Breast epithelium (tissue), 4 donors: ENCODE data around the gene IQCH. TPM values are rescaled to one million over a fixed set of nuclear protein-coding genes. Genes with fewer than 3 reads are reported as not detected.
A peak's percentile ranks its signal among the peaks of the same experiment; 100 is the strongest.
"Not testable (repeated sequence)": the region's sequence is repeated elsewhere in the genome, so short reads cannot be mapped to it uniquely, and the experiment has no call there.

Experiments used
- DNase-seq, 2 donors: peaks; one replicate each; pipeline ENCODE4 v3.0.0-alpha.2; 2019; ENCODE audit warnings: low spot score in 2 of 2
- H3K27ac ChIP-seq, 2 donors: fragments of 200-600 bp; sonication (generic) in 1 of 2; one replicate each; pipeline ENCODE4 v1.5.1; 2016 to 2019; ENCODE audit warnings: mild to moderate bottlenecking in 1 of 2
- H3K27me3 ChIP-seq, 2 donors: fragments of 200-600 bp; sonication (generic) in 1 of 2; one replicate each; pipeline versions ENCODE4 v1.5.1 to v1.6.0; 2017 to 2019; ENCODE audit warnings: control low read depth in 1 of 2, mild to moderate bottlenecking in 1 of 2
- H3K36me3 ChIP-seq: fragments of 200-600 bp; one replicate; pipeline ENCODE4 v1.5.1; 2019
- H3K4me1 ChIP-seq, 2 donors: fragments of 200-600 bp; sonication (generic); one replicate each; pipeline ENCODE4 v1.5.1; 2016 to 2019; ENCODE audit warnings: control low read depth in 1 of 2
- H3K4me3 ChIP-seq, 3 donors: fragments of 200-600 bp; sonication (generic); 1 replicate in 2 of 3; 2 replicates in 1 of 3; pipeline ENCODE4 v1.5.1; 2016 to 2019; ENCODE audit warnings: mild to moderate bottlenecking in 3 of 3, moderate library complexity in 2 of 3
- H3K9me3 ChIP-seq, 2 donors: fragments of 200-600 bp; sonication (generic) in 1 of 2; one replicate each; pipeline ENCODE4 v1.5.1; 2016 to 2019; ENCODE audit warnings: control low read depth in 1 of 2
- CTCF ChIP-seq, 3 donors: fragments of 450-650 bp; IDR thresholded peaks; one replicate each; pipeline ENCODE4 v1.5.1; 2016 to 2017; ENCODE audit warnings: antibody characterized with exemption in 3 of 3, mild to moderate bottlenecking in 3 of 3, moderate library complexity in 3 of 3
- POLR2A ChIP-seq: fragments of 450-650 bp; IDR thresholded peaks from one replicate; pipeline ENCODE4 v1.6.1; 2016; ENCODE audit warnings: antibody characterized with exemption, mild to moderate bottlenecking, moderate library complexity
- POLR2AphosphoS5 ChIP-seq, 3 donors: sonication (generic); formaldehyde crosslinking; IDR thresholded peaks; one replicate each; pipeline ENCODE4 v1.6.1; 2017; ENCODE audit warnings: antibody characterized with exemption in 3 of 3
- intact Hi-C: fragments of 100-400 bp; cut with DNase I; formaldehyde crosslinking; loops from one replicate; pipeline ENCODE4 v1.15.1; 2023; ENCODE audit warnings: low total_unique reads
- total RNA-seq, 3 donors: library from RNA; depleted of rRNA; stranded (reverse); fragments of >200 nt; gene quantifications; one replicate each; pipeline ENCODE4 v1.1.0, GENCODE V29; 2016

The IQCH gene
- total RNA-seq, 3 donors from 2014 or later: 0.64 to 11.9 (median 6.6) TPM

GRCh38 chr15:67232591-67232990 is 22.0 kb upstream of the IQCH start:
- Histone ChIP-seq H3K27ac (no peak overlapping the region), H3K27me3 (no peaks in the 10 kb centered on the region), H3K4me3 (no peak overlapping the region), H3K36me3 (no peaks in the 10 kb centered on the region), H3K9me3 (no peaks in the 10 kb centered on the region), H3K4me1 (no peaks in the 10 kb centered on the region)
- DNase-seq: no peak
- intact Hi-C loops: no loop called here
- TF ChIP-seq POLR2AphosphoS5 (IDR thresholded peaks at IDR 0.05) (no peak), CTCF (IDR thresholded peaks at IDR 0.05) (no peak)

- H3K27me3 ChIP-seq: no peaks in the 10 kb centered on the region
- peak in 1 of 3 donors; percentile 28 for TF ChIP-seq CTCF (IDR thresholded peaks at IDR 0.05)
- no peak for TF ChIP-seq POLR2A
- intact Hi-C loops: no loop called here
- H3K27ac ChIP-seq: no peak overlapping the region
- DNase-seq: no peak
- no peaks in the 10 kb centered on the region for H3K9me3 ChIP-seq
- H3K4me3 ChIP-seq: no peak overlapping the region
- H3K4me1 ChIP-seq: no peaks in the 10 kb centered on the region
- no peaks in the 10 kb centered on the region for H3K36me3 ChIP-seq
Measured at GRCh38 chr15:67240235-67241131, 14.1 kb upstream of the IQCH start.

GRCh38 chr15:67241132-67241855 is 13.3 kb upstream of the IQCH start:
- intact Hi-C loops: no loop called here
- DNase-seq: no peak
- TF ChIP-seq POLR2A (no peak), POLR2AphosphoS5 (IDR thresholded peaks at IDR 0.05) (no peak), CTCF (IDR thresholded peaks at IDR 0.05) (no peak)

GRCh38 chr15:67242708-67243111 is 11.9 kb upstream of the IQCH start:
- Histone ChIP-seq H3K27me3 (no peaks in the 10 kb centered on the region), H3K9me3 (peaks cover 0 to 6% of the 10 kb centered on the region in 2 donors), H3K36me3 (no peaks in the 10 kb centered on the region), H3K27ac (no peak overlapping the region), H3K4me3 (no peak overlapping the region), H3K4me1 (no peaks in the 10 kb centered on the region)
- intact Hi-C loops: no loop called here
- no peak for TF ChIP-seq POLR2AphosphoS5 (IDR thresholded peaks at IDR 0.05)
- TF ChIP-seq CTCF (IDR thresholded peaks at IDR 0.05): no peak
- no peak for TF ChIP-seq POLR2A
- DNase-seq: no peak

More at GRCh38 chr15:67241132-67241855, 13.3 kb upstream of the IQCH start:
- Histone ChIP-seq H3K36me3 (no peaks in the 10 kb centered on the region), H3K27ac (no peak overlapping the region), H3K4me3 (no peak overlapping the region), H3K27me3 (no peaks in the 10 kb centered on the region), H3K4me1 (no peaks in the 10 kb centered on the region), H3K9me3 (no peaks in the 10 kb centered on the region)

- Histone ChIP-seq H3K4me1 (no peaks in the 10 kb centered on the region), H3K27me3 (no peaks in the 10 kb centered on the region), H3K27ac (no peak overlapping the region), H3K36me3 (no peaks in the 10 kb centered on the region), H3K9me3 (peaks cover 0 to 6% of the 10 kb centered on the region in 2 donors), H3K4me3 (no peak overlapping the region)
- TF ChIP-seq CTCF (IDR thresholded peaks at IDR 0.05): no peak
- no peak for TF ChIP-seq POLR2A
- TF ChIP-seq POLR2AphosphoS5 (IDR thresholded peaks at IDR 0.05): no peak
- no peak for DNase-seq
- intact Hi-C loops: no loop called here
Measured at GRCh38 chr15:67244971-67245478, 9.6 kb upstream of the IQCH start.

GRCh38 chr15:67246606-67247005 is 8.0 kb upstream of the IQCH start:
- DNase-seq, intact Hi-C loops, H3K27ac ChIP-seq, H3K9me3 ChIP-seq, H3K36me3 ChIP-seq, H3K27me3 ChIP-seq, H3K4me1 ChIP-seq, H3K4me3 ChIP-seq: not testable (repeated sequence)
